Stimulated activated naive CD8-positive, alpha-beta T cell treated with anti-CD3 and anti-CD28 coated beads, Interleukin-15, amount 100 ng/mL, for 72 hours (primary cell): Measurements from ENCODE around the gene ZNRD2.

ENCODE experiments used
- ATAC-seq: fragments of 150-1000 bp; cut with Tn5 transposase; 2 replicates; pipeline ENCODE4 v1.10.0; 2021; ENCODE audit warnings: mild to moderate bottlenecking, moderate library complexity
- DNase-seq, 2 donors: peaks; one replicate each; pipeline ENCODE4 v3.0.0; 2021 to 2022
- H3K27ac Mint-ChIP-seq, 2 donors: one replicate each; pipeline ENCODE4 v1.8.0; 2022; ENCODE audit warnings: mild to moderate bottlenecking in 2 of 2, mixed read lengths in 2 of 2, moderate library complexity in 2 of 2
- H3K27me3 Mint-ChIP-seq: one replicate; pipeline ENCODE4 v1.8.0; 2022; ENCODE audit warnings: mixed read lengths
- H3K4me1 Mint-ChIP-seq: one replicate; pipeline ENCODE4 v1.8.0; 2022; ENCODE audit warnings: mild to moderate bottlenecking, mixed read lengths
- H3K4me3 Mint-ChIP-seq, 2 donors: one replicate each; pipeline ENCODE4 v1.8.0; 2022; ENCODE audit warnings: mild to moderate bottlenecking in 2 of 2, mixed read lengths in 2 of 2, moderate library complexity in 1 of 2
- H3K9me3 Mint-ChIP-seq, 2 donors: one replicate each; pipeline ENCODE4 v1.8.0; 2022; ENCODE audit warnings: mixed read lengths in 2 of 2

ZNRD2 gene

DNA sequence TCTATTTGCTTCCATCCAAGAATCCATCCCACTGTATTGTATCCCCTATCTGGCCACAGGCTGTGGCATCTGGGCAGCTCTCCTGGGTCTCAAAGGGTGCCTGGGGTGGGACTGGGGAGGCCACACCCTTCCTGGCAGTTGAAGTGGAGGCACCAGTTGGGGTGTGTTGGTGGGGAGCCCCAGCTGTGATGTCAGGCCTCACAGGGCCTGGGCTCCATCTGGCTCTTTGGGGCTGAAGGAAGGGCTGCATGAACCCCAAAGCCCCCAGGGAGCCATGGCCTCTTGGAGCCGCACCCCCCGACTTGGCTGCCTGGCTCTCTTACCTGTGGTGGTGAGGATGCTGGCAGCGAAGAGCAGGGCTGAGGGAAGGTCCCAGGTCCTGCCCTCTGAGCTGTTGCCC is 24.9 kb downstream of the ZNRD2 start:
- no peak for DNase-seq
- peak; percentile 6 for ATAC-seq
- peaks cover 43% of the 10 kb centered on the region for H3K4me1 Mint-ChIP-seq
- no peak overlapping the region for H3K4me3 Mint-ChIP-seq
- peak overlapping the region in 1 of 2 donors; percentile 89 for H3K27ac Mint-ChIP-seq
- no peaks in the 10 kb centered on the region for H3K9me3 Mint-ChIP-seq
- no peaks in the 10 kb centered on the region for H3K27me3 Mint-ChIP-seq

DNA sequence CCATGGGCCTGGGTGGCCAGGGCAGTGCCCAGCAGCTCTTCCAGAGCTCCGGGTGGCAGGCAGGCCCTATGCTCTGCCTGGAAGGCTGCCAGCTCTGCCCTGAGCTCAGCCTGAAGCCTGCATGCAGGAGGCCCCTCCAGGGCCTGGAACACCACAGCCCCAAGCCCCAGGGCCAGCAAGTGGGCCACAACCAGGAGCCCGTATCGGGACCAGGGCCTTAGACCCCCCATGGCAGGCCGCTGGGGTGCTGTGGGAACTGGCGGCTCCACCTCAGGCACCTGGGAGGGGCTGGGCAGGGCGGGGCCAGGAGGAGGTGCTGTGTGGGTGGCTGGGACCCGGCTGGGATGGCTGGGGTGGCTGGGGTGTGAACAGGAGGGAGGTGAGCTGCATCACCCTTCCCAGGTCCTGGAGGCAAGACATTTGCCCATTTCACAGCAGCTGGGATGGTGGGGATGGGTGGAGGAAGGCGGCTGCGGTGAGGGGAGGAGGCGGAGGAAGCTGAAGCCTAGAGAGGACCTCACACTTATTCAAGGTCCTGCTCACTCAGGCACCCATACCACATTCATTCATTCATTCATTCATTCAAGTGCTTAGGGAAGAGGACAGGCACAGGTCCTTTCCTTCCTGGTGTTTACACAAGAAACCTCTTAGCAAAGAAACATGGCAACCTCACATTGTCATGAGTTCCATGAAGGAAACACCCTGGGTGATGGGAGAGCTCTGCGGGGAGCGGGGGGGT is 25.4 kb downstream of the ZNRD2 start, which contains the start of gene KCNK7:
Gene KCNK7, minus strand, starts transcription at position 258 of the 739 bp plus-strand sequence. Its CDS starts 28 bp downstream, at position 230.
- Mint-ChIP-seq H3K27me3 (no peaks in the 10 kb centered on the region), H3K9me3 (no peaks in the 10 kb centered on the region), H3K27ac (peak within 1 kb of the TSS; percentile 77 to 89), H3K4me1 (peaks cover 38% of the 10 kb centered on the region), H3K4me3 (no peak within 1 kb of the TSS)
- DNase-seq (no peak), ATAC-seq (peak; percentile 26)

DNA sequence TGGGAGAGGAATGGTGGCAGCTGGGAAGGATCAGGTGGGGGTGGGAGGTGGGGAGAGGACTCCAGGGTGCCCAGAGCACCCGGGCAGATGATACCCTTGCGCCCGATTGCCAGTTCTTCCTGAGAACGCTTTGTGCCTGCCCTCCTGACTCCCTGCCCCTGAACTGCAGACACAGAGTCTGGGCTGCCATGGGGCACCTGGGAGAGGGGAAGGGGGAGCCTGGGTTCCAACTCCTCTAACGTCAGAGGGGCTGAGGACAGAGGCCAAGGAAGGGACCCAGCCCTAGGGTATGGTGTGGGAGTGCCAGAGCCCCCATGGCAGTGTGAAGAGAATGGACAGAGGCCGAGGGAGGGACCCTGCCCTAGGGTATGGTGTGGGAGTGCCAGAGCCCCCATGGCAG is 26.2 kb downstream of the ZNRD2 start:
- H3K27ac Mint-ChIP-seq = peak overlapping the region in 1 of 2 donors; percentile 61

DNA sequence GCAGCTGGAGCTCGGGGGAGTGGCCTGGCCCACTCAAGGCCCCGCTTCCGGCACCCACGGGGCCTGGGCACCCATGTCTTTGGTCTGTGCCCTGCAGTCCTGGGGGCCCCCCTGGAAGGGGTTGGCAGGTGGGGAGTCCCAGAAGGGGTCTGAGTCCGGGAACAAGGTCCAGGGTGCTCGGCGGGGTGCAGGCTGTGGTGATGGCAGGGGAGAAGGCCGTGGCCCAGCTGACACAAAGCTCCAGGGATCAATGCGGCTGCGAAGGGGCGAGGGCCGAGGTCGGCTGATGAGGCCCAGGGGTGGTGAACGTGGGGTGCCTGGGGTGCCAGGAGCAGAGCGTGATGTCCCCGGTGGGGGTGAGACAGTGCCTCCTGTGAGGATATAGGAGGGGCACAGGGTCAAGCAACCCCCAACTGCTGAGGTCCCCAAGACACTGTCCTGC is 28.0 kb downstream of the ZNRD2 start:
- H3K9me3 Mint-ChIP-seq = no peaks in the 10 kb centered on the region
- H3K4me3 Mint-ChIP-seq = no peak overlapping the region
- ATAC-seq (no peak), DNase-seq (no peak)
- no peak overlapping the region for H3K27ac Mint-ChIP-seq
- H3K4me1 Mint-ChIP-seq = peaks cover 31% of the 10 kb centered on the region
- H3K27me3 Mint-ChIP-seq = no peaks in the 10 kb centered on the region

More for the DNA sequence above, 26.2 kb downstream of the ZNRD2 start:
- Mint-ChIP-seq H3K4me1 (peaks cover 36% of the 10 kb centered on the region), H3K9me3 (no peaks in the 10 kb centered on the region), H3K27me3 (no peaks in the 10 kb centered on the region), H3K4me3 (no peak overlapping the region)
- no peak for ATAC-seq
- no peak for DNase-seq

DNA sequence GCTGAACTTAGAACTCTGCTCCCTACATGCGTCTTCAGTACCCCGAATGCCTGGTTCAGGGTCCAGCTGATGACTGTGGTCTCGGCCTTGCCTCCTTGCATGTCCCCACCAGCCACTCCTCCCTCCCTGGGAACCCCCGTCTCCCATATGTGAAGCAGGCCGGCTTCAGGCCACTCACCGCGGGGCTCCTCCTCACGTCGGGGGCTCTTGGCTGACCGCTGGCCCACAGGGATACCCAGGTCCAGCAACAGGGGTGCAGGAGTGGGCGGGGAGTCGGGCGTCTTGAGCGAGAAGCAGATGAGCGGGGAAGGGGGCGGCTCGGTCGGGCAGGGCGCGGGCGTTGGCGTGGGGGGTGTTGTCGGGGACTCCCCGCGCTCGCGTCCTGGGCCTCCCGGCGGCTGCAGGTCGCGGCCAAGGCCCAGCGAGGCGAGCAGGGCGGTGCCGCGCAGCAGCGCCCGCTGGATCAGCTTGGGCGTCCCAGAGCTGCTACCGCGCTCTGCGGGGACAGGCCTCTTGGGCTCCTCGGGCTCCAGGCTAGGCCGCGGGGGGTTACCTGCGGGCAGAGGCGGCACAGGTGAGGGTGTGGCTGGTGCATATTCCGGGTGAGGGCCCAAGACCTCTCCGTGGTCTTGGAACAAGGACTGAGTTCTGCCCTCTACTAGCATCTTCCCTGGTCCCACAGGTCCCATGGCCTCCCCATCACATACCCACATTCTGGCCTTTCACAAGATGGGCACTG is 29.1 kb downstream of the ZNRD2 start:
- no peaks in the 10 kb centered on the region for H3K9me3 Mint-ChIP-seq
- ATAC-seq = no peak
- no peaks in the 10 kb centered on the region for H3K27me3 Mint-ChIP-seq
- no peak overlapping the region for H3K4me3 Mint-ChIP-seq
- DNase-seq = no peak
- H3K4me1 Mint-ChIP-seq = peaks cover 20% of the 10 kb centered on the region
- H3K27ac Mint-ChIP-seq = no peak overlapping the region

DNA sequence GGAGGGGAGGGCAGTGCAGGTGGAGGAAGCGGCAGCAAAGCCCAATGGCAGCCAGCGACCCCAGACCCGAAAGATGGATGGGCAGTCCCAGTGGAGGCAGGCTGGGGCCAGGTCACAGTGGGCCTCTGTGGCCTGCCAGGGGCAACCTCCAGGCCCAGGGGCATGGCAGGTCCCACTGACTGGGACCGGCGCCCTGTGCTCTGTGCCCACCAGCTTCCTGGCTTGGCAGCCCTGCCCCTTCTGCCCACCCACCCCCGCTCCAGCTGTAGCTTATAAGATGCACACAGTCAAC is 29.6 kb downstream of the ZNRD2 start:
- Mint-ChIP-seq H3K9me3 (no peaks in the 10 kb centered on the region), H3K4me1 (peaks cover 17% of the 10 kb centered on the region), H3K27ac (no peak overlapping the region), H3K27me3 (no peaks in the 10 kb centered on the region), H3K4me3 (no peak overlapping the region)
- no peak for DNase-seq
- no peak for ATAC-seq

DNA sequence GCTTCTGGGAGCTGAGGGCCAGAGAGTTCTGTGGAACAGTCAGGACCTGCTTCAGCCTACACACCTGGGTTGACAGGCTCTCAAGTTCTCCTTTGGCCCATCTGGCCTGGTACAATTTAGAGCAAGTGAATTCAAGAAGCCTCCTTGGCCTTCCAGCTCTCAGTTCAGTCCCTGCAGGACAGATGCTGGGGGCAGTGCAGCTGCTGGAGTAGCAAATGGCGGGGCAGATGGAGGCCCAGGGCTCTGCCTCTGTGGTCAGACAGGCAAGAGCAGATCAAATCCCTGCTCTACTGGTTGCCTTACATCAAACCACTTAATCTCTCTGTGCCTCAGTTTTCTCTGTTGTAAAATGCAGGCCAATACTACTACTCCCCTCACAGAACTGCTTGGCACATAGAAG is 34.0 kb downstream of the ZNRD2 start:
- ATAC-seq = no peak
- no peak for DNase-seq
- peaks cover 11% of the 10 kb centered on the region for H3K4me1 Mint-ChIP-seq
- no peaks in the 10 kb centered on the region for H3K9me3 Mint-ChIP-seq
- H3K4me3 Mint-ChIP-seq = no peak overlapping the region
- H3K27ac Mint-ChIP-seq = peak overlapping the region; percentile 19 to 86
- no peaks in the 10 kb centered on the region for H3K27me3 Mint-ChIP-seq

DNA sequence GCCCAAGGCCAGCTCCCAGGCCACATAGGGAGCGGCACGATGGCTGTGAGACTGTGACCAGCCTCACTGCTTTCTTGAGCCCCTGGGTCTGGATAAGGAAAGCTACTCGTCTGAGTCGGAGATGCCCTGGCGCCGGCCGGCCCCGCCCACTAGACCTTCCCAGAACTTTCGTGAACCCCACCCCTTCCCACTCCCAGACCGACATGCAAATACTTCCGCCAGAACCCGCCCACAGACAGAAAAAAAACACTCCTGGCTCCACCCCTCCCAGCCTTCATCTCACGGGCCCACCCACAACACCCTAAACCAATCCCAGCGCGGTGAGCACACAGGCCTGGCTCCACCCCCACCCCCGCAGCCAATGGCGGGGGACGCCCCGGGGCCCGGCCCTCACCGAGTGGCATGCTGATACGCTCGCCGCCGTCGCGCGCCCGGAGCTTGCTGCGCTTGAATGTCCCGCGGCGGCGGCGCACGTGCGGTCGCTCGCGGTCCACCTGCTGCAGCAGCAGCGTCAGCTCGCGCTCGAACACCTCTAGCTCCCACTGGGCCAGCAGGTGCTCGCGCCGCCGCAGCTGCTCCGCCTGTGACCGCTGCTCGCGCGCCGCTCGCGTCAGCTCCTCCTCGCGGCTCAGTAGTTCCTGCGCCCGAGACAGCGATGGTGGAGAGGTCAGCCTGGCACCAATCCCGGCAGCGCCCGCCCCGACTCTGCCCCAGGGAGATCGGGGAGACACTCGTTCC is 36.8 kb downstream of the ZNRD2 start:
- H3K4me3 Mint-ChIP-seq = no peak overlapping the region
- no peak overlapping the region for H3K27ac Mint-ChIP-seq
- no peaks in the 10 kb centered on the region for H3K9me3 Mint-ChIP-seq
- H3K4me1 Mint-ChIP-seq = peaks cover 38% of the 10 kb centered on the region
- H3K27me3 Mint-ChIP-seq = no peaks in the 10 kb centered on the region
- no peak for DNase-seq
- peak; percentile 66 for ATAC-seq

DNA sequence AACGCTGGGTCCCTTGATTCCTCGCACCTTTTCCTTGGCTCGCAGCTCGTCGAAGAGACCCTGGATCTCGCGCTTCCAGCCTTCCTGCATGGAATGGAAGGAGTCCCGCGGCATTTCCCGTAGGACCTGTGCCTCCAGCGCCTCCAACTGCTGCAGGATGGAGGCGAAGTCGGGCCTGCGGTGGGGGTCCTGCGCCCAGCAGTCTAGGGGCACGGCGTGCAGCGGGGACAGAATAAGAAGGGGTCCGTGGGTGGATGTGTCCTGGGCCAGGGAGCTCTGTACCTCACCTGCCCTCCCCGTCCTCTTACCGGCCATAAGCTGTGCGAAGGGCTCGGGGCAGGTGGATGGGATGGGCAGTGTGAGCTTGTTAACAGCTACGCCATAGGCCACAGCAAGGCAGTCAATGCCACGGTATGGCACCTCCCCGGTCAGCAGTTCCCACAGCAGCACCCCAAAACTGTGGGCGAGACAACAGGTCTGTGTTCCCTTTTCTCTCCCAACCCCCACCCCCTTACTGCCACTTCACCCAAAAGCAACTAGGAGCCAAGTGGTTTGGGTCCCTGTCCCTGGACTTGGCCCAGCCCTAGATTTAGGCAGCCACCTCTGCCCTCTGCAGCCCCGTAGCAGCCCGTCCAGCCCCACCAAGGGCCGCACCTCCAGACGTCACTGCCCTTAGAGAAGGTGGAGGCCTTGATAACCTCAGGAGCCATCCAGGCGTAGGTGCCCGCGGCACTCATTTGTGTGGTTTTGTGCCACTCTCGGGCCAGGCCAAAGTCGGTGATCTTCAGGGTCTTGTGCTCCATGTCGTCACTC is 37.5 kb downstream of the ZNRD2 start:
- no peak for DNase-seq
- peak overlapping the region in 1 of 2 donors; percentile 54 for H3K27ac Mint-ChIP-seq
- H3K9me3 Mint-ChIP-seq = no peaks in the 10 kb centered on the region
- H3K4me3 Mint-ChIP-seq = no peak overlapping the region
- H3K27me3 Mint-ChIP-seq = no peaks in the 10 kb centered on the region
- H3K4me1 Mint-ChIP-seq = peaks cover 46% of the 10 kb centered on the region
- ATAC-seq = no peak

DNA sequence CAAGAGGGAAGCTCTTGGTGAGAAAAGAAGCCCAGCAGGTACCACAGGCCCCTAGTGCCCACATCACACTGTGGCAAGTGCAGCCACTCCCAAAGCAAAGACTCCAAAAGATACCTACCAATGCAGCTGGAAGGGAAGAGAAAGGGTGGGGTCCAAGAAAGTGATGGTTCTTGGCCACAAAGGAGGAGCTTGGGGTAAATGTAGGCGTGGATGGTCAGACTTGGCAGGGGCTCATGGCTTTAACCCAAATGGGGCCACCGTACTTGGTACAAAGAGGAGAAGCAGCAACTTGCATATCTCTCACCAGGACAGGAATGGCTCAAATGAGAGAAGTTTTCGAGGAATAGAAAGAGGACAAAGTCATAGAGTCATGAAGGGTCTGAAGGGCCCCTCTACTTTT is 39.0 kb downstream of the ZNRD2 start:
- DNase-seq (no peak), ATAC-seq (no peak)
- H3K27me3 Mint-ChIP-seq = no peaks in the 10 kb centered on the region
- H3K4me3 Mint-ChIP-seq = peak overlapping the region in 1 of 2 donors; percentile 16
- H3K9me3 Mint-ChIP-seq = no peaks in the 10 kb centered on the region
- peak overlapping the region in 1 of 2 donors; percentile 89 for H3K27ac Mint-ChIP-seq
- H3K4me1 Mint-ChIP-seq = peaks cover 53% of the 10 kb centered on the region

DNA sequence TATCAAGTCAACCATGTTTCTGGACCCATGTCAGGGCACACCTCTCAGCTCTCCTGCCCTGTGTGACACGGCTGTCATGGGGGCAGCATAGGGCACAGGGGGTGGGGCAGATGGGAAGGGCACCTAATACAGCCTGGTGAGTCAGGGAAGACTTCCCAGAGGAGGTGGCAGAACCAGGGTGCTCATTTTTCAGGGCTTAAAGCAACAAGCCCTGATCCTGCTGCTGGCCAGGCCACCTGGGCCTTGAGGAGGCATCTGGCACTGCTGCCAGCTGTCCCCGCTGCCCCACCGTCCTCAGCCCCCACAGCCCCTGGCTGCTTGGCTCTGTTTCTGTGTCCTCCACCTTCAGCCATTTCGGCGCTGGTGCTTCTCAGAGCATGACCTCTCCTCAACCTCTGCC is 39.4 kb downstream of the ZNRD2 start:
- H3K9me3 Mint-ChIP-seq = no peaks in the 10 kb centered on the region
- peaks cover 53% of the 10 kb centered on the region for H3K4me1 Mint-ChIP-seq
- DNase-seq = no peak
- peak overlapping the region in 1 of 2 donors; percentile 13 for H3K27ac Mint-ChIP-seq
- no peak for ATAC-seq
- H3K27me3 Mint-ChIP-seq = no peaks in the 10 kb centered on the region
- no peak overlapping the region for H3K4me3 Mint-ChIP-seq

DNA sequence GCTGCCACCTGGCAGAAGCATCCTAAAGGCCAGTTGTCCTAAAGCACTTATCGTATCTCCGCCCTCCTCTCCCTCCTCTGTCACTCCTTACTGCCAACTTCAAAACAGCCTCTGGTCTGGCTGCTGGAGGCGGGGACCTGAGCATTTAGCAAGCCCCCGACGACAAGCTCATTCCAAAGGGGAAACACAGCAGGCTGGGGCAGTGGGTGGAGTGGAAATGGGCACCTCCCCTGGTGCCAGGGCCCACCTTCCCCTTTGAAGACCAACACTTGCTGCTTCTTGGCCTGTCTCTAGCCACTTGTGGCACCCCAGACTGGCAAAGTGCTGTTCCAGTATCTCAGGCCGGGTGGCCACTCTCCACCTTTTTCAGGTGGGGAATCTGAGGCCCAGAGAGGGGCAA is 40.1 kb downstream of the ZNRD2 start:
- H3K27me3 Mint-ChIP-seq = no peaks in the 10 kb centered on the region
- peak overlapping the region in 1 of 2 donors; percentile 80 for H3K27ac Mint-ChIP-seq
- DNase-seq (no peak), ATAC-seq (no peak)
- H3K4me1 Mint-ChIP-seq = peaks cover 53% of the 10 kb centered on the region
- H3K9me3 Mint-ChIP-seq = no peaks in the 10 kb centered on the region
- H3K4me3 Mint-ChIP-seq = peak overlapping the region; percentile 98 to 99

DNA sequence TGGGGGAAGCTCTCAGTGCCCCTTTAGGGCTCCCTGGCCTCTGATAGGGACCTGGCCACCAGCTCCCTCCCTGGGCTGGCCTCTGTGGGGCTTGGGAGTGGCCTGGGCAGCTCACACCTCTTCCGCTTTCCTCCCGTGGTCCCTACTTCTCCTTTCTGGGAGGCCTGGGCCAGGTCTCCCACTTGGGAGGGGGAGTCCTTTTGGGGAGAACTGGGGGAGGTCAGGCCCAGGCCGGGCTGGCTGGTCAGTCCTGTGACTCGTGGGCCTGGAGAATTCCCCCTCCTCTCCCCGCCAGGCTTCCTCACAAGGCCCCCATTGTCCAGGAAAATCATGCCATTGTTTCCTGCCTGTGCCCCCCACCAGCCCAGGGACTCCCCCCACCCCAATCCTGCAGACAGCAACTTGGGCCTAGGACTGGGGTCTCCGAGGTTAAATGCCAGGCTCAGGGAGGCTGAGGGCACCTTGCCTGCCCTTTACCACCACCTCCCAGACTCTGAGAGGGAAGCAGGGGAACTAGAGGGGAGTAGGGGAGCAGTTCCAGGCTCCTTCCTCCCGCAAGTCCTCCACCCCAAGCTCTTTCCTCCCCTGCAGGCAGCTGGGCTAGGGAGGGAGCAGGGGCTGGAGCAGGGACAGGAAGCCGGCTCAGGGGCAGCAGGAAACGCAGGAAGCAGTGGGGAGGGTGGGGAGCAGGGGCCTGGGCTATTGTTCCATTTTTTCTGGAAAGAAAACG is 40.9 kb downstream of the ZNRD2 start:
- DNase-seq (no peak), ATAC-seq (no peak)
- peaks cover 53% of the 10 kb centered on the region for H3K4me1 Mint-ChIP-seq
- H3K27me3 Mint-ChIP-seq = no peaks in the 10 kb centered on the region
- peak overlapping the region in 1 of 2 donors; percentile 80 for H3K27ac Mint-ChIP-seq
- H3K9me3 Mint-ChIP-seq = no peaks in the 10 kb centered on the region
- H3K4me3 Mint-ChIP-seq = peak overlapping the region; percentile 98 to 99

DNA sequence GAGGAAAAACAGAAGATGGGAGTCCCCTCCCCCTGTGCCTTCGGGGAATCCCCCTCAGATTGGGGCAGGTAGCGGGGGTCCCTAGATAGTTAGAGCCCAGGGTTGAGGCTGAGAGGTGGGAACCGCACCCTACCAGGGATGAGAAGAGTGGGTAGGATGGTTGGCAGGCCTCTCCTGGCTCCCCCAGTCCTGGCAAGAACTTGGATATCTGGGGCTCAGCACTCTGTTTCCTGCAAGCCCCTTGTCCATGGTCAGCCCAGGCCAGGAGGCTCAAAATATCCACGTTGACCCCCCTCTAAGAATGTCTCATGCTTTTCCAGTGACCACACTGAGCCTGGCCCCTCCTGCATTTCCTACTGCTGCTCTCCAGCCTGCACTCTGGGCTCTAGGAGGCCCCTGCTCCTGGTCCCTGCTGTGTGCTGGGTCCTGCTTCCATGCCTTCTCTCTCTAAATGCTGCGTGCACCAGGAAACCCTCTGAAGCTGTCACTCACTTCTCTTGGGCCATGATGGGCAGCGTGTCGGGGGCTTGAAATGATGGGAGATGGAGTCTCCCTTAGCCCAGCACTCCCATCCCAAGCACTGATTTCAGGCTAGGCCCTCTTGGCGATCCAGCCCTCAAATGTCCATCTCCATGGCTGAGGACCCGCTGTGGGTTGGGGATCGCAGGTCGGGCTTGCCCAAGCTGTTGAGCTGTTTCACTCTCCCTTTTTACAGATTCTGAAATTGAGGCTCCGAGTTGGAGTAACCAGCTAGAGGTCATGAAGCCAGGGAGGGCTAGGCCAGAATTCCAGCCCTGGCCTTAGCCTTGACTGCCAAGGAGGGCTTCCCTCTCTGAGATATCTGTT is 41.7 kb downstream of the ZNRD2 start:
- no peak for ATAC-seq
- Mint-ChIP-seq H3K27ac (peak overlapping the region; percentile 91 to 95), H3K4me1 (peaks cover 57% of the 10 kb centered on the region), H3K9me3 (no peaks in the 10 kb centered on the region), H3K4me3 (peak overlapping the region; percentile 98 to 99), H3K27me3 (no peaks in the 10 kb centered on the region)
- DNase-seq = no peak
